Kidney (tissue), 14 donors: Measurements from ENCODE around the gene CLDN22. TPM values are rescaled to one million over a fixed set of nuclear protein-coding genes. Genes with fewer than 3 reads are reported as not detected.
A peak's percentile ranks its signal among the peaks of the same experiment; 100 is the strongest.

Experiments
- DNase-seq, 5 donors: peaks; one replicate each; pipeline ENCODE4 v3.0.0-alpha.2; 2013 to 2020
- FAIRE-seq: peaks from 2 replicates; lab custom pipeline; 2012; peaks lifted over from hg19 to GRCh38; lab: Jason Lieb, UNC
- H3K27ac ChIP-seq, 2 donors: one replicate each; pipeline ENCODE4 v1.7.0; 2013; ENCODE audit warnings: low read depth in 2 of 2, low read length in 2 of 2, inconsistent platforms in 1 of 2
- H3K27me3 ChIP-seq: one replicate; pipeline ENCODE4 v1.7.1; 2013; ENCODE audit warnings: low read length, inconsistent platforms; ENCODE audit not compliant: control insufficient read depth, insufficient read depth
- H3K36me3 ChIP-seq, 3 donors: one replicate each; pipeline versions ENCODE4 v1.7.0 to v1.7.1; 2013; ENCODE audit warnings: low read length in 3 of 3, control low read depth in 1 of 3, inconsistent platforms in 1 of 3; ENCODE audit not compliant: insufficient read depth in 3 of 3, control insufficient read depth in 2 of 3
- H3K4me1 ChIP-seq, 3 donors: one replicate each; pipeline versions ENCODE4 v1.7.0 to v1.7.1; 2013; ENCODE audit warnings: low read length in 3 of 3, inconsistent platforms in 1 of 3, low read depth in 1 of 3; ENCODE audit not compliant: control insufficient read depth in 2 of 3, insufficient read depth in 2 of 3
- H3K4me3 ChIP-seq, 3 donors: one replicate each; pipeline versions ENCODE4 v1.7.0 to v1.8.1; 2013; ENCODE audit warnings: low read length in 3 of 3, control low read depth in 1 of 3, inconsistent platforms in 1 of 3
- H3K9ac ChIP-seq, 3 donors: one replicate each; pipeline versions ENCODE4 v1.7.0 to v1.7.1; 2013; ENCODE audit warnings: low read length in 3 of 3, control low read depth in 1 of 3, inconsistent platforms in 1 of 3
- H3K9me3 ChIP-seq, 3 donors: one replicate each; pipeline versions ENCODE4 v1.7.0 to v1.7.1; 2013; ENCODE audit warnings: low read length in 3 of 3, control low read depth in 1 of 3, inconsistent platforms in 1 of 3; ENCODE audit not compliant: control insufficient read depth in 2 of 3, insufficient read depth in 1 of 3
- intact Hi-C: fragments of 100-400 bp; cut with DNase I; formaldehyde crosslinking; loops from one replicate; pipeline ENCODE4 v1.11.1; 2022
- polyA plus RNA-seq: library from polyadenylated mRNA; stranded (reverse); fragments of 350-450 nt; fragmentation: Illumina TruSeq; extraction: RNeasy Lipid Tissue Mini Kit (QIAGEN cat#74804); gene quantifications from one replicate; pipeline ENCODE4 v1.2.3, GENCODE V29; 2014; ENCODE audit warnings: low read depth, low replicate concordance; ENCODE audit not compliant: insufficient read depth
- total RNA-seq: library from RNA; stranded (reverse); fragmentation: NEBNext Ultra II Directional; extraction: Animal tissue kit (Norgen Biotek cat#: 25700); gene quantifications from one replicate; pipeline ENCODE4 v1.2.1, GENCODE V29; 2021
- TF ChIP-seq, protein P1 (sequence below): IDR thresholded peaks from 3 replicates; pipeline ENCODE4 v1.5.1; 2012; ENCODE audit warnings: mild to moderate bottlenecking, moderate library complexity, borderline replicate concordance; ENCODE audit not compliant: insufficient read depth; ENCODE audit errors: extremely low read depth
- donor health status: control.
- donor health status: control.
- donor health status: control.
- donor health status: control.
- donor health status: control.
- donor health status: DM: yes; HTN: yes; CAD: no.
- donor health status: Normal renal cell carcinoma (clear cell type).

The CLDN22 gene
- total and polyA plus RNA-seq, 2 donors from 2014 or later: 0.39 TPM; not detected in 1

DNA sequence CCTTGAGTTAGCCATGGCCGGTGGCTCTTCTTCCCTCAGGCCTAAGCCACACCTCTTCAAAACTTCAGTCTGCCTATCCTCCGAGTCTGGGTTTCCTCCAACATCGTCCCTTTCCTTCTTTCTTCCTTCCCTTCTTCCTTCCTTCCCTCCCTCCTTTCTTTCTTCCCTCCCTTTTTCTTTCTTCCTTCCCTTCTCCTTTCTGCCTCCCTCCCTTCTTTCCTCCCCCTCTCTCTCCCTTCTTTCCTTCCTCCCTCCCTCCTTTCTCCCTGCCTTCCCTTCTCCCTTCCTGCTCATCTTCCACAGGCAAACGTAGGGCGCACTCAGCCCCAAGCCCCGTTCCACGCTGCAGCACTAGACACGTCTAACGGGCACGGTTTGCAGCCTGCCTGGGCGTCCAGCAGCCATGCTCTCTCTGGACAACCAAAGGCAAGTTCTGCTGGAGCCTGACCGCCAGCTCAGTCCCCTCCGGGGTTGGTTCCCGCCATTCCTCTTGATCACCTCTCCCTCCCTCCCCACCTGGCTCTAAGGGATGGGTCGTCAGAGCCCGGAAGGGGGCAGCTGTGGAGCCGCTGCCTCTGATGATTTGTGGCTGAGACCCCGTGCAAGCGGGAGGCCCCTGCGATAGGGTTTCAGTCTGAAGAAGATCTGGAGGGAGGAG, 36.2 kb upstream of the CLDN22 start:
- FAIRE-seq: no peak

GRCh38 chr4:183355405-183355804, 35.3 kb upstream of the CLDN22 start:
- Histone ChIP-seq H3K4me1 (no peaks in the 10 kb centered on the region), H3K9ac (no peak overlapping the region), H3K27me3 (no peaks in the 10 kb centered on the region), H3K9me3 (no peaks in the 10 kb centered on the region), H3K27ac (no peak overlapping the region), H3K36me3 (no peaks in the 10 kb centered on the region), H3K4me3 (no peak overlapping the region)
- TF ChIP-seq, protein P1, sequence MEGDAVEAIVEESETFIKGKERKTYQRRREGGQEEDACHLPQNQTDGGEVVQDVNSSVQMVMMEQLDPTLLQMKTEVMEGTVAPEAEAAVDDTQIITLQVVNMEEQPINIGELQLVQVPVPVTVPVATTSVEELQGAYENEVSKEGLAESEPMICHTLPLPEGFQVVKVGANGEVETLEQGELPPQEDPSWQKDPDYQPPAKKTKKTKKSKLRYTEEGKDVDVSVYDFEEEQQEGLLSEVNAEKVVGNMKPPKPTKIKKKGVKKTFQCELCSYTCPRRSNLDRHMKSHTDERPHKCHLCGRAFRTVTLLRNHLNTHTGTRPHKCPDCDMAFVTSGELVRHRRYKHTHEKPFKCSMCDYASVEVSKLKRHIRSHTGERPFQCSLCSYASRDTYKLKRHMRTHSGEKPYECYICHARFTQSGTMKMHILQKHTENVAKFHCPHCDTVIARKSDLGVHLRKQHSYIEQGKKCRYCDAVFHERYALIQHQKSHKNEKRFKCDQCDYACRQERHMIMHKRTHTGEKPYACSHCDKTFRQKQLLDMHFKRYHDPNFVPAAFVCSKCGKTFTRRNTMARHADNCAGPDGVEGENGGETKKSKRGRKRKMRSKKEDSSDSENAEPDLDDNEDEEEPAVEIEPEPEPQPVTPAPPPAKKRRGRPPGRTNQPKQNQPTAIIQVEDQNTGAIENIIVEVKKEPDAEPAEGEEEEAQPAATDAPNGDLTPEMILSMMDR: no peak
- intact Hi-C loops: no loop called here
- DNase-seq (peak in 2 of 5 donors; percentile 2 to 14), FAIRE-seq (no peak)

More for the DNA sequence above, 36.2 kb upstream of the CLDN22 start:
- DNase-seq: peak in 3 of 5 donors; percentile 50 to 70 (median 70)
- H3K27ac ChIP-seq: no peak overlapping the region
- TF ChIP-seq, protein P1: no peak
- no peaks in the 10 kb centered on the region for H3K36me3 ChIP-seq
- intact Hi-C loops: no loop called here
- no peaks in the 10 kb centered on the region for H3K27me3 ChIP-seq
- no peaks in the 10 kb centered on the region for H3K4me1 ChIP-seq
- no peaks in the 10 kb centered on the region for H3K9me3 ChIP-seq
- H3K4me3 ChIP-seq: no peak overlapping the region
- no peak overlapping the region for H3K9ac ChIP-seq

GRCh38 chr4:183354219-183354618, 34.1 kb upstream of the CLDN22 start:
- no peaks in the 10 kb centered on the region for H3K9me3 ChIP-seq
- TF ChIP-seq, protein P1: no peak
- intact Hi-C loops: no loop called here
- DNase-seq (peak in 1 of 5 donors; percentile 7), FAIRE-seq (no peak)
- no peak overlapping the region for H3K27ac ChIP-seq
- no peaks in the 10 kb centered on the region for H3K27me3 ChIP-seq
- no peaks in the 10 kb centered on the region for H3K36me3 ChIP-seq
- no peak overlapping the region for H3K4me3 ChIP-seq
- no peak overlapping the region for H3K9ac ChIP-seq
- H3K4me1 ChIP-seq: no peaks in the 10 kb centered on the region

DNA sequence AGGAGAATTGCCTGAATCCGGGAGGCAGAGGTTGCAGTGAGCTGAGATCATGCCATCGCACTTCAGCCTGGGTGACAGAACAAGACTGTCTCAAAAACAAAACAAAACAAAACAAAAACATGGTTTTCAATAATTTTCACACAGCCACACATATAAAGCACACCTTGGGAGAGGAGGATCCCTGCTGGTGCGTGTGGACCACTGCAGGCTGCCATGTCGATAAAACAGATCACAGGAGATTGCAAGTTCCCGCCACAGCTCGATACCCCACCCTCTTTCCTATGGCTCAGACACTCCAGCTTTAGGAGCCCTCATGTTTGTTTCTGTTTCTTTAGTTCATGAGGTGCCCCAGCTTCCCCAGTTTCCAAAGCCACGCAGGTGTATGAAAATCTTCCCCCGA, 33.5 kb upstream of the CLDN22 start:
- H3K4me3 ChIP-seq: no peak overlapping the region
- intact Hi-C loops: no loop called here
- H3K27ac ChIP-seq: no peak overlapping the region
- TF ChIP-seq, protein P1: no peak
- H3K27me3 ChIP-seq: no peaks in the 10 kb centered on the region
- H3K9ac ChIP-seq: no peak overlapping the region
- H3K4me1 ChIP-seq: peaks cover 0 to 3% (median 0%) of the 10 kb centered on the region in 3 donors
- no peaks in the 10 kb centered on the region for H3K9me3 ChIP-seq
- no peaks in the 10 kb centered on the region for H3K36me3 ChIP-seq
- FAIRE-seq (no peak), DNase-seq (no peak)
